SIG-M5 treated with dmso at 0.1 percent for 504 hours (cell line): Measurements from ENCODE around the gene GAB1.

ENCODE experiments used
- DNase-seq: peaks from one replicate; lab custom pipeline; 2025; ENCODE audit not compliant: unreplicated experiment; lab: John Stamatoyannopoulos, UW

Gene GAB1

GRCh38 chr4:143473334-143474126 lies 136.9 kb downstream of the GAB1 start:
- no peak for DNase-seq

- no peak for DNase-seq
Observed at GRCh38 chr4:143477487-143477886, 140.8 kb downstream of the GAB1 start.

DNA sequence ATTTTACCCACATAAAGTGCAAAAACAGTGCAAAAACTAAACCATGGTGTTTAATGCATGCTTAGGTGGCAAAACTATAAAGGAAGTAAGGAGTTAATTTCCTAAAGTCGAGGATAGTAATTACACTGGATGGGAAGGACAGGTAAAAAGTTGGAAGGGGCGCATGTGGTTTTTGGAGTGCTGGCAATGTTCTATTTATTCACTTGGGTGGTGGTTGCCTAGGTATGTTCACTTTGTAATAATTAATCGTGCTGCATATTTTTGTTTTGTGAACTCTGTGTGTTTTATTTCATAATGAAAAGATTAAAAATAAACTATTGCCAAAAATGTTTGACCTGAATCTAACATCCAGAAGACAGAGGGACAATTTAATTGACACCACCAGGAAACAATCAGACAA lies 144.7 kb downstream of the GAB1 start:
- no peak for DNase-seq

DNA sequence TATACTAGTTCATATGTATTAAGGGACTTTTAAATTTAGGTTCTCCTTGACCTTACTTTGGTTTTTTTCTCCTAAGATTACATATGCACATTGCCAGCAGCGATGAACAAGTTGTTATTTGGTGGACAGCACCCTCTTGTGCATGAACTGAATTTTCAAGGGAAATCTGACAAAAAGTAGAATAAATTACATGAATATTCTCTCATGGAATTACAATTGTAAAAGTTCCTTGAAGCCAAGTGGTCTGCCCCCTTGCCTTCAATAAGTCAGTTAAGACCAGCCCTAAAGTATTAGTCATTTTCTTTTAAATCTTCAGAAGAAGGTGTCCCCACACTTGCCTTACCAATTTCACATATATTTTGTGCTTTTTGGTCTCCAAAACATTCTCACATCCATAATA lies 146.2 kb downstream of the GAB1 start:
- DNase-seq, result peak; percentile 17

GRCh38 chr4:143486314-143486713 lies 149.6 kb downstream of the GAB1 start:
- DNase-seq, result no peak

DNA sequence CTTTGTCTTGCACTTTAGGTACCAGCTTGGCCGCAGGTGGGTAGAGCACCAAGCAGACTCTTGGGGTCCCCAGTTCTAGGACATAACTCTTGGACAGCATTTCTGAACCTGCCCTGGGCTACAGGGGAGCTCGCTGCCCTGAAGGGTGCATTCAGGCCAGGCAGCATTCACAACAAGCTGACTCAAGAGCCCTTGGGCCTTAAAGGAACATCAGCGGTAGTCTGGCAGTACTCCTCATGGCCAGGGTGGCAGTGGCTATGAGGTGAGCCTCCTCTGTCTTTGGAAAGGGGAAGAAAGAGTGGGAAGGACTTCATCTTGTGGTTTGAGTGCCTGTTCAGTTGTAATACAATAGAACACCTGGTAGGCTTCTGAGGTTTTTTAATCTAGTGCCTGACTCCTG lies 152.0 kb downstream of the GAB1 start:
- DNase-seq, result peak; percentile 4

DNA sequence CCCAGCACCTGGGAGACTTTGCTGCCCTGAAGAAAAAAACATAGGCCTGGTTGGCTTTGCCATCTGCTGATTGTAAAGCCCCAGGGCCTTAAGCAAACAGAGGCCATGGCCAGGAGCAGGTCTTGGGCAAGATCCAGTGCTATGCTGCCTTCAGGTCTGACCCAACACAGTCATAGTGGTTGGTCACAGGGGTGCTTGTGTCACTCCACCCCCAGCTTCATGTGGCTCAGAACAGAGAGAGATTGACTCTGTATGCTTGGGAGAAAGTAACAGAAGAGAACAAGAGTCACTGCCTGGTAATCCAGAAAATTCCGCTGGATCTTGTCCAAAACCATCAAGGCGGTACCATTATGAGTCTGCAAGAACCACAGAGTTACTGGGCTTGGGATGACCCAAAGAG lies 152.4 kb downstream of the GAB1 start:
- DNase-seq, result no peak

DNA sequence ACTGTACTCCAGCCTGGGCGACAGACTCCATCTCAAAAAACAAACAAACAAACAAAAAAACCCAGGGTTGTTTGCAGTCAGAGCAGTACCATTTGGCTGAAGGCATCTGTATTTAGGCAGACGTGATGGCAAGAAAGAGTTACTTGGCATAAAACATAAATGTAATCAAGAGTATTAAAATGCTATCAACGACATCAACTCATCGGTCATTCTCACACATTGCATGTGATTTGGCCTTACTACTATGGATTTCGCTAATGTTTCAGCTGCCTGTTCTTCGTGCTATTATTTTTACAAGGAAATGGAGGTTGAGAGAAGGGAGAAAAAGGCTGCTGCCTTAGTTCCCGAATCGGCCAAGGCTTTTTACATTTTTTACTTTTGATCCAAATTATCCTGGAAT lies 161.3 kb downstream of the GAB1 start:
- DNase-seq, result no peak

- peak; percentile 55 for DNase-seq
Observed at GRCh38 chr4:143502231-143502630, 165.6 kb downstream of the GAB1 start.

- no peak for DNase-seq
Observed at GRCh38 chr4:143506031-143506430, 169.4 kb downstream of the GAB1 start.

- no peak for DNase-seq
Observed at GRCh38 chr4:143511906-143512305, 175.2 kb downstream of the GAB1 start.

GRCh38 chr4:143512978-143513313 lies 176.3 kb downstream of the GAB1 start:
- no peak for DNase-seq

GRCh38 chr4:143513314-143514168 lies 176.9 kb downstream of the GAB1 start, which contains the start of gene SMARCA5:
SMARCA5 (plus strand) TSS chr4:143513702; CDS start chr4:143513925, 223 bp downstream.
- peak; percentile 98 for DNase-seq

- no peak for DNase-seq
Observed at GRCh38 chr4:143514169-143514495, 177.5 kb downstream of the GAB1 start.

DNA sequence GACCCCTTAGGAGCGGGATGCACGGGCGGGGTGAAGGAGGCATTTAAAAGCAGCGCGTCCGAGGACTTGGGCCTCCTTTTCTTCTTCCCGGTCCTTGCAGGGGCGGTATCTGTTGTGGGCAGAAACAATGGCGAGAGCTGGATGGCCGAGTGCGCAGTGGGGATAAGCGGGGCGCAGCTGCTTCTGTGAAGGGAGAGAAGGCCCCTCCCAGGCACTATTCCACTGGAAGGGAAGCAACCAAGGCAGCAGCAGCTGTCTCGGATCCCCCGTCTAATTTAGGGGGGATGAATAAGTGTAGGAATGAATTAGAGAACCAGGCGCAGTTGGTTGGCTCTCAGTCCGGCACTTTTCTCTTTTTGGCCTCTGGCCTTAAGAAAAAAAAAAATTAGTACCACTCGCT lies 177.8 kb downstream of the GAB1 start:
- peak; percentile 24 for DNase-seq

DNA sequence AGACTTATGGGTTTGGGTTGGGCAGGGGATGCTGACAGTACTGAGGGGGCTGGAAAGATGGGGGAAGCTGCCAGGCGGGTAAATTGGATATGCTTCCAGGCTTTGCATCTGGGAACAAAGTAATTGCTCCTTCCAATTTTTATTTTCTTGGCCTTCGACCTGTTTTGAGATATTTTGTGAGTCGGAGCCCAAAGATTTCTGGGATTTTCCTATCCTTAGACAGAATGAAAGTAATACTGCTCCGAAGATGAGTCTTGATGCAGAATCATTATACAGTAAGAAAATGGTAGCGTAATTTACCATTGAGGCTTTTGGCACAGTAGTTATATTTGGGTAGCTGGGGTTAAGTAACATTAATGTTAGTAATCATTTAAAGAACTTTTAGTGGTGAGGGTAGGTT lies 178.2 kb downstream of the GAB1 start:
- DNase-seq, result no peak

DNA sequence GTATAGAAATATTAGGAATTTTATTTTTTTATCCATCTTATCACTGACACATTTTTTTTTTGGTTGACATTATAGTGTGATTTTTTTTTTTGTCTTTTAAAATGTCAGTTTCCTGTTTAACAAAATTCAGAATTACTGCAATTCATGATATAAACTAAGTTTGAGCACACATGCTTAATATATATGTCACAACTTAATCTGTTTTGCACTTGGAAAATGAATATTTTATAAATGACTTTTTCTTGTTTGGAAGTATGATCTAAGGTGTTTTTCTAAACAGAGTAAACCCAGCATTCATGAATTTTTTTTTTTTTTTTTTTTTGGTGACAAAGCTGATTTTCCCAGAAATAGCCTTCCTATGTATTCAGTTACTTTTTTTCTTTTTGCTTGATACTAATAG lies 179.2 kb downstream of the GAB1 start:
- DNase-seq, result no peak

DNA sequence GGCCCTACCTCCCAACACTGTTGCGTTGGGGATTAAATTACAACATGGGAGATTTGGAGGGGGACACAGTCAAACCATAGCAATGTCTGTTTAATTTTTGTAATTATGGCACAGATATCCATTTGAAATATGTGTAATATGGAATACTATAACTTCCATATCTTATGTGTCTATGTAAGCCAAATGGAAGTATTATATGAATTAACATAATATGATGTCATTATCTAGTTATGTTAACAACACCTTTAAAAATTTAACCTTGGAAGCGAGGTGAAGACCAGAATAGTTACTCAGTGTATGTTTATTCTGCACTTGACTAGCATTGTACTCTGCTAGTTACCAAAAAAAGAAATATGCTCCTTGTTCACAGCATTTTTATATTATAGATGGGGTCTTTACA lies 181.1 kb downstream of the GAB1 start:
- no peak for DNase-seq
